ENCODE data around the gene SLC8A2. TPM values are rescaled to one million over a fixed set of nuclear protein-coding genes. Genes with fewer than 3 reads are reported as not detected.
A peak's percentile ranks its signal among the peaks of the same experiment; 100 is the strongest.

SLC8A2 gene
- polyA plus RNA-seq (2013, experiment 1 of 2; ENCODE audit: insufficient read length) = 0.07 TPM
- 0.13 TPM for polyA plus RNA-seq (2013, experiment 2 of 2; ENCODE audit: insufficient read length)

- DNase-seq = peak; percentile 81
Observed at GRCh38 chr19:47471733-47472457, at the start of gene SLC8A2. SLC8A2 (minus strand) TSS chr19:47471893; CDS start chr19:47466403, 5,490 bp downstream.

- no peak for DNase-seq
Observed at GRCh38 chr19:47520839-47521238, 49.1 kb upstream of the SLC8A2 start.

GRCh38 chr19:47520343-47520806 lies 48.7 kb upstream of the SLC8A2 start:
- DNase-seq = no peak

- no peak for DNase-seq
Observed at GRCh38 chr19:47518854-47519253, 47.2 kb upstream of the SLC8A2 start.

- no peak for DNase-seq
Observed at GRCh38 chr19:47518139-47518538, 46.4 kb upstream of the SLC8A2 start.

- DNase-seq = peak; percentile 100
Observed at GRCh38 chr19:47514869-47515588, 43.3 kb upstream of the SLC8A2 start, which contains the start of gene NAPA. NAPA (minus strand) TSS chr19:47515063; CDS start chr19:47514940, 123 bp downstream.

GRCh38 chr19:47514151-47514868 lies 42.6 kb upstream of the SLC8A2 start:
- no peak for DNase-seq

- DNase-seq = no peak
Observed at GRCh38 chr19:47512948-47513319, 41.2 kb upstream of the SLC8A2 start.

GRCh38 chr19:47512183-47512947 lies 40.7 kb upstream of the SLC8A2 start:
- peak; percentile 23 for DNase-seq

- no peak for DNase-seq
Observed at GRCh38 chr19:47511681-47512080, 40.0 kb upstream of the SLC8A2 start.

- DNase-seq = no peak
Observed at GRCh38 chr19:47511128-47511517, 39.4 kb upstream of the SLC8A2 start.

- no peak for DNase-seq
Observed at GRCh38 chr19:47510516-47511127, 38.9 kb upstream of the SLC8A2 start.

GRCh38 chr19:47509973-47510372 lies 38.3 kb upstream of the SLC8A2 start:
- no peak for DNase-seq

- DNase-seq = no peak
Observed at GRCh38 chr19:47509170-47509847, 37.6 kb upstream of the SLC8A2 start.

- no peak for DNase-seq
Observed at GRCh38 chr19:47508721-47509120, 37.0 kb upstream of the SLC8A2 start.

- DNase-seq = no peak
Observed at GRCh38 chr19:47507924-47508553, 36.3 kb upstream of the SLC8A2 start.

- no peak for DNase-seq
Observed at GRCh38 chr19:47507012-47507411, 35.3 kb upstream of the SLC8A2 start.

GRCh38 chr19:47506459-47506858 lies 34.8 kb upstream of the SLC8A2 start:
- DNase-seq = no peak

- no peak for DNase-seq
Observed at GRCh38 chr19:47505506-47505905, 33.8 kb upstream of the SLC8A2 start.

GRCh38 chr19:47503826-47504150 lies 32.1 kb upstream of the SLC8A2 start:
- DNase-seq = no peak
